WTC11 (cell line): ENCODE measurements around the gene INPP4B.

Source experiments
- ARID4B ChIP-seq: sonication (generic); formaldehyde crosslinking; IDR thresholded peaks from 2 replicates; pipeline ENCODE4 v1.8.0; 2023; ENCODE audit warnings: missing genetic modification reagents, mild to moderate bottlenecking, borderline replicate concordance
- ATF2 ChIP-seq: sonication (generic); formaldehyde crosslinking; IDR thresholded peaks from 2 replicates; pipeline ENCODE4 v1.8.1; 2022; ENCODE audit warnings: low read depth, missing genetic modification reagents, borderline replicate concordance
- CTCF ChIP-seq: fragments of 200-600 bp; IDR thresholded peaks from 2 replicates; pipeline ENCODE4 v1.8.0; 2022; ENCODE audit warnings: antibody characterized with exemption
- FOXK1 ChIP-seq: sonication (generic); formaldehyde crosslinking; IDR thresholded peaks from 2 replicates; pipeline ENCODE4 v1.8.0; 2022; ENCODE audit warnings: mild to moderate bottlenecking, moderate library complexity, missing genetic modification reagents
- IRF2 ChIP-seq: sonication (generic); formaldehyde crosslinking; IDR thresholded peaks from 2 replicates; pipeline ENCODE4 v1.8.0; 2022; ENCODE audit warnings: low read depth, missing genetic modification reagents, borderline replicate concordance
- RORB ChIP-seq: fragments of 250-450 bp; sonication (Bioruptor Pico); IDR thresholded peaks from 2 replicates; pipeline ENCODE4 v1.9.0; 2021; ENCODE audit warnings: mild to moderate bottlenecking
- SP1 ChIP-seq: sonication (generic); formaldehyde crosslinking; conservative IDR thresholded peaks from 2 replicates; pipeline ENCODE4 v1.8.1; 2022; ENCODE audit warnings: missing genetic modification reagents
- TEAD4 ChIP-seq: sonication (generic); formaldehyde crosslinking; IDR thresholded peaks from 2 replicates; pipeline ENCODE4 v1.8.0; 2022; ENCODE audit warnings: mild to moderate bottlenecking, missing genetic modification reagents
- USF2 ChIP-seq: sonication (generic); formaldehyde crosslinking; IDR thresholded peaks from 2 replicates; pipeline ENCODE4 v1.8.1; 2023; ENCODE audit warnings: mild to moderate bottlenecking, missing genetic modification reagents, moderate library complexity
- ZBTB43 ChIP-seq: sonication (generic); formaldehyde crosslinking; IDR thresholded peaks from 2 replicates; pipeline ENCODE4 v1.8.1; 2023; ENCODE audit warnings: mild to moderate bottlenecking, missing genetic modification reagents
- ZNF423 ChIP-seq: fragments of 250-450 bp; sonication (Bioruptor Pico); IDR thresholded peaks from 2 replicates; pipeline ENCODE4 v2.1.2; 2022; ENCODE audit warnings: mild to moderate bottlenecking, moderate library complexity

GRCh38 chr4:142663828-142664227, 182.3 kb downstream of the INPP4B start:
- TF ChIP-seq CTCF (no peak), SP1 (CRISPR knock-in tag) (no peak), ARID4B (CRISPR knock-in tag) (no peak), FOXK1 (CRISPR knock-in tag) (no peak), TEAD4 (CRISPR knock-in tag) (no peak), IRF2 (CRISPR knock-in tag) (no peak), ATF2 (CRISPR knock-in tag) (no peak), ZNF423 (CRISPR knock-in tag) (no peak), RORB (CRISPR knock-in tag) (no peak), ZBTB43 (CRISPR knock-in tag) (no peak), USF2 (CRISPR knock-in tag) (no peak)
